ENCODE results near the gene EXOC3L1.

- TF ChIP-seq CTCF (IDR thresholded peaks at IDR 0.05; ENCODE audit: insufficient read depth, low read depth, low read length) (no peak), EZH2 (IDR thresholded peaks at IDR 0.05; ENCODE audit: insufficient read depth, low read length) (no peak)
Observed at GRCh38 chr16:67209565-67209964, 19.6 kb upstream of the EXOC3L1 start.

Data from astrocyte (in vitro differentiated cells and primary cell).